Embryonic facial prominence (tissue), 1 donor: ENCODE results near the gene ZNF354C.

ENCODE experiments used
- DNase-seq: peaks from one replicate; pipeline ENCODE4 v3.0.0-alpha.2; 2016; ENCODE audit errors: extremely low spot score

Gene ZNF354C

GRCh38 chr5:179127136-179128040, 67.2 kb downstream of the ZNF354C start:
- no peak for DNase-seq

- no peak for DNase-seq
Observed at GRCh38 chr5:179128041-179128365, 67.8 kb downstream of the ZNF354C start.

- DNase-seq = no peak
Observed at GRCh38 chr5:179128976-179129375, 68.8 kb downstream of the ZNF354C start.

GRCh38 chr5:179129607-179130071, 69.5 kb downstream of the ZNF354C start:
- DNase-seq = no peak

- no peak for DNase-seq
Observed at GRCh38 chr5:179130101-179130681, 70.0 kb downstream of the ZNF354C start.

GRCh38 chr5:179131321-179131835, 71.2 kb downstream of the ZNF354C start:
- no peak for DNase-seq

- no peak for DNase-seq
Observed at GRCh38 chr5:179131886-179132585, 71.9 kb downstream of the ZNF354C start.

- no peak for DNase-seq
Observed at GRCh38 chr5:179132586-179133355, 72.6 kb downstream of the ZNF354C start.
